ENCODE results near the gene CSNK2A2. TPM values are rescaled to one million over a fixed set of nuclear protein-coding genes. Genes with fewer than 3 reads are reported as not detected.

Gene CSNK2A2
- total RNA-seq, 1 donor: 26.8 TPM

DNA sequence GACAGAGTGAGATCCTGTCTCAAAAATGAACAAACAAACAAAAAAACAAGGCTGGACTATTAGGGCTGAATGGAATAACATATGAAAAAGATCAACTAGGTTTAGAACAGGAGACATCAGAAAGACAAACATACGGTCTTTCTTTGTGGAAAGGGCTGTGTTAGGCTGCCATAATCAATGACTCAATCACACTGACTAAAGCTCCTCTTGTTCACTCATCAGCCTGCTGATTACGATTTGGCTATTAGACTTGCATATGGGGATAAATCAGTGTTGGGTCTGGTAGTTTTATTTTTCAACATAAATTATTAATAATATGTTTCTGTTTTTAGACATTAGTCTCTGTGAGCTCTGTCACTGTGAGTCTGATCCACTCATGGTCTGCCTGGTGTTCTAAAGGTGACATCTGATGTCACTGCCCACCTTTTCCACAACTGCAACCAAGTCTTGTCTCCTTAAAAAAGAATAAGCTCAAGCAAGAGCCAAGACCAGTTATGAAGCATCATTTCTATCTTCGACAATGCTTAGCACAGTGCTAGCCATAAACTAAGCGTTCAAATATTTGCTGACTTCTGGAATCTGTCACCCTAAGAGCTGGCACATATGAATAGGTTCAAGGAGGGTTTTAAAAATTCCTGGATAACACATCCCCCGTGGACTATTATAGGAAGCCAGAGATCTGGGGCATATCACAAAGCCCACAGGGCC, 79.0 kb downstream of the CSNK2A2 start:
- DNase-seq (ENCODE audit: low read depth): no peak
- H3K4me3 ChIP-seq (ENCODE audit: low read depth, low read length): no peak overlapping the region
- TF ChIP-seq, protein P1, sequence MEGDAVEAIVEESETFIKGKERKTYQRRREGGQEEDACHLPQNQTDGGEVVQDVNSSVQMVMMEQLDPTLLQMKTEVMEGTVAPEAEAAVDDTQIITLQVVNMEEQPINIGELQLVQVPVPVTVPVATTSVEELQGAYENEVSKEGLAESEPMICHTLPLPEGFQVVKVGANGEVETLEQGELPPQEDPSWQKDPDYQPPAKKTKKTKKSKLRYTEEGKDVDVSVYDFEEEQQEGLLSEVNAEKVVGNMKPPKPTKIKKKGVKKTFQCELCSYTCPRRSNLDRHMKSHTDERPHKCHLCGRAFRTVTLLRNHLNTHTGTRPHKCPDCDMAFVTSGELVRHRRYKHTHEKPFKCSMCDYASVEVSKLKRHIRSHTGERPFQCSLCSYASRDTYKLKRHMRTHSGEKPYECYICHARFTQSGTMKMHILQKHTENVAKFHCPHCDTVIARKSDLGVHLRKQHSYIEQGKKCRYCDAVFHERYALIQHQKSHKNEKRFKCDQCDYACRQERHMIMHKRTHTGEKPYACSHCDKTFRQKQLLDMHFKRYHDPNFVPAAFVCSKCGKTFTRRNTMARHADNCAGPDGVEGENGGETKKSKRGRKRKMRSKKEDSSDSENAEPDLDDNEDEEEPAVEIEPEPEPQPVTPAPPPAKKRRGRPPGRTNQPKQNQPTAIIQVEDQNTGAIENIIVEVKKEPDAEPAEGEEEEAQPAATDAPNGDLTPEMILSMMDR (IDR thresholded peaks at IDR 0.05; ENCODE audit: insufficient read depth, low read depth, low read length): no peak

DNA sequence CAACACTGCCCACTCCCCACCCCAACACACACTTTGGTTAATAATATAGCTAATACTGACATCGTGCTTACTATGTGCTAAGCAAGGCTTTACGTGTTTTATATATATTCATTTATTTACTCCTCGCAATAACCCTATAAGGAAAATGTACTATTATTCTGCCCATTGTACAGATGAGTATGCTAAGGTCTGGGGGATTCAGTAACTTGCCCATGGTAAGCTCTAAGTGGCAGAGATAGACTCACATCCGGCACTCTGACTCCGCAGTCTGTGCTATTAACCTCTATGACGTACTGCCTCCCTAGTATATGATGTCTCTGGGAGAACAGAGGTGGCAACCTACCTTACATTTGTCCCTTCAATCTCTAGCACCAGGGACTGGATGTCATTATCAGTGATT, 81.4 kb downstream of the CSNK2A2 start:
- no peak for DNase-seq (ENCODE audit: low read depth)
- TF ChIP-seq, protein P1 (IDR thresholded peaks at IDR 0.05; ENCODE audit: insufficient read depth, low read depth, low read length): no peak
- no peak overlapping the region for H3K4me3 ChIP-seq (ENCODE audit: low read depth, low read length)

DNA sequence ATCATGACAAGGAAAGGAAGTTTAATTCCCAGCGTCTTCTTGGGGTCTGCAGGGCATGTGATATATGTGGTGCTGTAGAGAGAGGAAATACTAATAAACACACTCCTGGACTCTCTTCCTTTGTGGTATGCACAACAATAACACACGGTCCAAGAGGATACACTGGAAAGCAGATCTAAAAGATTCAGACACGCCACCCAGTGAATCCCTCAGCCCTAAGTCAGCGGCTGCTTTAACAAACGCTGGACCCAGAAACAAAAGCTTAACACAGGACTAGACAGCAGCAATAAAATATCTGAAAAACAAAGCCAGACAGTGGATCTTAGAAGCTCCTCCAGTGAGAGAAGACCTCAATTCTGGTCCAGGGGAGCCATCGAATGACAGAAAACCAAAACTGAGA, 81.8 kb downstream of the CSNK2A2 start:
- peak; percentile 64 for DNase-seq (ENCODE audit: low read depth)
- H3K4me3 ChIP-seq (ENCODE audit: low read depth, low read length): no peak overlapping the region
- TF ChIP-seq, protein P1 (IDR thresholded peaks at IDR 0.05; ENCODE audit: insufficient read depth, low read depth, low read length): no peak

DNA sequence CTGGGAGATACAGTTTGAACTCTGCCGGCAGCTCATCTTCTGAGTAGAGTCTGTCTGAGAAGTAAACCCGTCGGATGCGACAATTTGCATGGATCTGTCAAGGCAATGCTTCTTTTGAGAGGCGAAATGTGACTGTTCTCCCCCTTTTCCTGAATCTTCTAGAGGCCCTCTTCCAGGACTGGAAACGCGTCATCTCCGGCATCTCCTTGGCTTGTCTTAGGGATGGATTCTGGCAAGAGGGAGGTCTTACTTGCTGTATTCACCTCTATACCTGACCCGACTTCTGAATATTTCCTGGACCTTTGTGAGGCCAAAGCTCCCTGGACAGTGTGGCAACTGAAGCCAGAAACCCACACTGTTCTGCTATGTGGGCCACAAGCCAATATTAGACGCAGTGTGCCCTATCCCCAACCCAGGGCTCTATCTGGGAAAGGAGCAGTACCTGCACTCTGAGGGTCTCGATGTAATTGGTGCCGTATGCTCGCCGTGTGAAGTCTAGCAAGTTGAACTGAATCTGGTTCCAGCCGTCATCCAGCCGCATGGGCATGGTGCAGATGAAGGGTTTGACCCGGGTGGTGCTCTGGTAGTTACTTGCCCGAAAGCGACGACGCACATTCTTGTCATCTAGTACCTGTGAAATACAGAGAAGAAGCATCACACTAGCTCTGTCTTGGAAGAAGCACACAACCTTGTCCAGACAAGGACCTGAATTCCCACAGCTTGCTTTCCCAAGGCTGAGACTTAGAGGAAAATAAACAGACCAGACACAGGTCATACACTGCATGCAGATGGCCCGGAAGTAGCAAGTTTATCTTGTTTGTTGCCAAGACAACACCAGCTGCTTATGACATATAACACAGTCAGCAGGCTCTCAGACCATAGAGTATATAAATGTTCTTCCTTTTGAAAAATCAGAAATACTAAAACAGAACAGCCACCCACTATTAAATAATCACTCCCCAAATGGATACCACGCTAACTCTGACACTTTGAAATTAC, 82.8 kb downstream of the CSNK2A2 start:
- DNase-seq (ENCODE audit: low read depth): peak; percentile 96
- TF ChIP-seq, protein P1 (IDR thresholded peaks at IDR 0.05; ENCODE audit: insufficient read depth, low read depth, low read length): no peak
- H3K4me3 ChIP-seq (ENCODE audit: low read depth, low read length): no peak overlapping the region

DNA sequence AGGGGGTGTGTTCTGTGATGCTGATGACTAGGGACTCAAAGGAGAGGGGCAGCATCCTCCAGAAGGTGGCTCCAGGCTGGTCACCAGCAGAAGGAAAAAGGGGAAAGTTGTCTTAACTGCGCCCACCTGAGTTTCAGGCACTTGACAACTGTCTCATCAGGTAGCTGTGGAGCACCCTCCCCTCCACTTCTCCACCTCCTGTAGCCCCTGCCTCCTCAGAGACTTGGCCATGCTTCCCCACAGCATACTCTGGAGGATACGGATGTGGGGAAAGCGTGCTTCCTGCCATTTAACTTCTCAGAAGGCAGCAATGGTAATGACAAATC, 86.6 kb downstream of the CSNK2A2 start:
- no peak for DNase-seq (ENCODE audit: low read depth)
- TF ChIP-seq, protein P1 (IDR thresholded peaks at IDR 0.05; ENCODE audit: insufficient read depth, low read depth, low read length): no peak
- H3K4me3 ChIP-seq (ENCODE audit: low read depth, low read length): no peak overlapping the region

DNA sequence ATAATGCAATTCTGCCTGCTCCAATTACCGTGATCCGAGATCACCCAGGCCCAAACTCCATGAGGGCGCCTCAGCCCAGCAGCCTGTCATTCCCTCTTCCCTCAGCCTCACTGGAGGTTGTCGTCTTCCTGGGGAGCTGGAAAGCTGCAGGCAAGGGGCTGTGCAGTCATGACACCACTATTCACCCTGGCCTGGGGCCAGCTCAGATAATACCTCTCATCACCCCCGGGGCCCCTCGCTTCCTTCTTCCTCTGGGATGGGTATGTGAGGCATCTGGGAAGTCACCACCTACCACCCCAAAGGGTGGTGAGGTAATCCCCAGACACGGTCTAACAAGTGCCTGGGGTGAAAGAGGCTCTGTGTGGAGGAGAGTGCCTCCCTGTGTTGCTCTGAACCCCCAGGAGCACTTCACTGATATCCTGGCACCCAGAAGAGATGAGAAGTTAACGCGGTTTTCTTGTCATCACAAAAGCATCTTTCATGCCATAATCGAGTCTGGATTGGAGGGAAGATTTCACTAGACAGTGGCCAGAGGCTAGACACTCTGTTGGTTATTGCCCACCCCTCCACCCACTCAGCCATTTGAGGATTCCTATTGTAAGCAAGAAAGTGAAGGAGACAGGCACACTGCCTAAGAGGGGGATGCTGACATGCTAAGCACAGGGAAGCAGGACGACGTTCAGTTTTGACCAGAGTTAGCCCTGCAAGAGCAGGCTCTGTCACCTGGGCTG, 87.2 kb downstream of the CSNK2A2 start:
- peak; percentile 55 for DNase-seq (ENCODE audit: low read depth)
- TF ChIP-seq, protein P1 (IDR thresholded peaks at IDR 0.05; ENCODE audit: insufficient read depth, low read depth, low read length): no peak
- H3K4me3 ChIP-seq (ENCODE audit: low read depth, low read length): no peak overlapping the region
